Measurements from ENCODE around the gene MOGAT1. TPM values are rescaled to one million over a fixed set of nuclear protein-coding genes. Genes with fewer than 3 reads are reported as not detected.
A peak's percentile ranks its signal among the peaks of the same experiment; 100 is the strongest.

The MOGAT1 gene
- polyA plus RNA-seq (2012; ENCODE audit: insufficient read depth, insufficient read length), result not detected

DNA sequence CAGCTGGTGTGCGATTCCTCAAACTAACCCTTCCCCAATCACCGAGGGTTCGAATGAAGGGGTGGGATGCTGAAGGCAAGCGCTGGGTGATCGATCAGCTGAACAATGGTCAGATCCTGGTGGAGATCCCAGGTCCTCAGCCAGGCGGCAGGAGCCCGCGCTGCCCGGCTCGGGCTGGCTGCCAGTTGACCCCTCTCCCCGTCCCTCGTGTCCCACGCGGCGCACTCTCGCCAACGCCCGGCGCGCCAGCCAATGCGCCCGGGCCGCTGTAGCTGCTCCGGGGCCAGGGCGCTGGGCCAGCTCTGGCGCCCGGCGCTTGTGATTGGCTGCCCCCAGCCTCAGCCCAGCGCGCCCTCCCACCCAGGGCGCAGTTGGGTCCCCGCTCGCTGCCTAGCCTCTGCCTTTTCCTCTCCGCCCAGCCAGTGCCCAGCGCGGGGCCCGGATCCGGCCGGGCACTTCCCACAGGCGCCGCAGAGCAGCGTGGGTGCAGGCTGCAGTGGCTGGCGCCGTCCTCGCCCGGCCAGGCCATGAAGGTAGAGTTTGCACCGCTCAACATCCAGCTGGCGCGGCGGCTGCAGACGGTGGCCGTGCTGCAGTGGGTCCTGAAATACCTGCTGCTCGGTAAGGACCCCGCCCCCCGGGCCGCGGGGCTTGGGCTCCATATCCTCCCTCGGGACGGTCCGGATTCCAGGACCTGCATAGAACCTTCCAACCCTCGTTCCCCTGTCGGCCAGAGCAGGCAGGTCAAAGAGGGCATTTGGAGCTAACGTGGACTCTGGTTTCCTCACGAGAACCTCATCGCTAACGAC lies at the start of gene MOGAT1:
MOGAT1 (plus strand) TSS at position 400 of the 809 bp plus-strand sequence; CDS start at position 528, 128 bp downstream.
- no peak for DNase-seq (ENCODE audit: low read depth, low spot score)
- no peak within 1 kb of the TSS for H3K4me3 ChIP-seq (ENCODE audit: low read length)

DNA sequence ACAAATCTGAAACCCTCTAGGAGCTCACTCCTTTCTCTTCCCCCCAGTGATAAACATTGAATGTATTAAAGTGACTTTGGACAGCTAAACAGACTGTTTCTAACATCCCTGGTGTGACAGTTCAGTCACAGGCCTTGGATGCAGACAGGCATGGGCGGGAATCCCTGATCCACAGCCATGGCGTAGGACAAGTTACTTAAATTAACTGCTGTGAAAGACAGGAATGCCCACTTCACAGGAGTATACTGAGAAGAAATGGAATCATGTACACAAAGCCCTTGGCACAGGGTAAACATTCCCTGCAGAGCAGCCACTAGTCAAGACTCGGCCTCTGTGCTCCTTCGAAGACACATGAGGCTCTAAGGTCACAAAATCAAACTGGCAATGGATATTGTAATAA lies 49.6 kb upstream of the MOGAT1 start:
- H3K4me3 ChIP-seq (ENCODE audit: low read length), result no peak overlapping the region
- DNase-seq (ENCODE audit: low read depth, low spot score), result no peak

GRCh38 chr2:222622910-222623309 lies 48.5 kb upstream of the MOGAT1 start:
- DNase-seq (ENCODE audit: low read depth, low spot score), result no peak
- H3K4me3 ChIP-seq (ENCODE audit: low read length), result no peak overlapping the region

DNA sequence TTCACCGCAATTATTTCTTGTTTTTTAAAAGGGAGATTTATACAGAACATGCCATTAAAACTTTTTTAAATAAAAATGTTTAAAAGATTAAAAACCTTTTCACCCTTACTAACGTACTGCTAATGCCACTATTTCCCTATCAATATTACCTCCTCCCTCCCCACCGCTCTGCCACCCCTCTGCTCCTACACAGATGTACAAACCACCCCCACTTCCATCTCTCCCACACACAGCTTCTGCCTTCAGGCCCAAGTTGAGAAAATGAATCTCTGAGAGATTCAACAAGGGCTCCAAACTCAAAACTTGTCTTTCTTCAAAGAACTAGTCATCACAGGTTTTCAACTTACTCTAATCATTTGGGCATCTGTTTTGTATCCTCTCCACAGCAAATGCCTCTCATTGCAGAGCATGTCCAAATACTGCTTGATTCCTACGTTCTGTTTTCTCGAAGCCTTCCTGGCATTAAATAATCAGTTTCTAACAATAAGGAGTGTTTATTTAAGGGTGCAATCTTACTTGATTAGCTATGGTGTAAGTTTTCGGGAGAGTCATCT lies 47.6 kb upstream of the MOGAT1 start:
- no peak for DNase-seq (ENCODE audit: low read depth, low spot score)
- H3K4me3 ChIP-seq (ENCODE audit: low read length), result no peak overlapping the region

GRCh38 chr2:222627764-222628163 lies 43.7 kb upstream of the MOGAT1 start:
- no peak overlapping the region for H3K4me3 ChIP-seq (ENCODE audit: low read length)

DNA sequence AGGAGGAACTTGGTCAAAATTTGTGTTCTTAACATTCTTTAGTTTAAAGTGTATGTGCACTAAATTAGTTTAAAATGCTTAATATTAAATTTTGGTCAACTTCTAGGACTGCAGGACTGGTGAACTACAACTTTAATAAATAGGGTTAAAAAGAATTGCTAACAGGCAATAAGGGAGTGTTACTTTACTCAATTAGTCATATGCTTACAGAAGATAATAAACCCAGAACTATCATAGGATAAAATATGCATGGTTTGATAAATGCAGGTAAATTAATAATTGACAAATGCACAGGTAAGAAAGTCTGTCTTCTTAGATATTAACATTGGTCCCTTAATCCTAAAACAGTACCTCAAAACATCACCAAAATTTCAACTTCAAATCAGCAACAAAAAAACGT lies 36.2 kb upstream of the MOGAT1 start:
- no peak for DNase-seq (ENCODE audit: low read depth, low spot score)
- no peak overlapping the region for H3K4me3 ChIP-seq (ENCODE audit: low read length)

More at GRCh38 chr2:222627764-222628163, 43.7 kb upstream of the MOGAT1 start:
- no peak for DNase-seq (ENCODE audit: low read depth, low spot score)

- no peak overlapping the region for H3K4me3 ChIP-seq (ENCODE audit: low read length)
- no peak for DNase-seq (ENCODE audit: low read depth, low spot score)
These were observed 34.4 kb upstream of the MOGAT1 start for GRCh38 chr2:222637067-222637466.

- DNase-seq (ENCODE audit: low read depth, low spot score), result no peak
- no peak overlapping the region for H3K4me3 ChIP-seq (ENCODE audit: low read length)
These were observed 30.1 kb upstream of the MOGAT1 start for GRCh38 chr2:222641336-222641735.

DNA sequence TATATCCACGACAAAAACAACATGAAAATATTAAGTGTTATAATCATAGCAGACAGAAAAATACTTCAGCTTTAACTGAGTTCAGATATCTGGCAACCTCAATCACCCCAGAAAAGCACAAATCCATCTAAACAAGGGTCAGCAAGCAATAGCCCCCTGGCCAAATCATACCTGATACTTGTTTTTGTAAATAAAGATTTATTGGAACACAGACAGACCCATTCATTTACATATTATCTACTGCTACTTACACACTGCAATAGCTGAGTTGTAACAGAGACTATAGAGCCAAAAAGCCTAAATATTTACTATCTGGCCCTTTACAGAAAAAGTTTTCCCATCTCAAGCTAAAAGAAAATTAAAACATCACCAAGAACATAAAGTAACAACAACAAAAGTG lies 28.3 kb upstream of the MOGAT1 start:
- no peak for DNase-seq (ENCODE audit: low read depth, low spot score)
- no peak overlapping the region for H3K4me3 ChIP-seq (ENCODE audit: low read length)

DNA sequence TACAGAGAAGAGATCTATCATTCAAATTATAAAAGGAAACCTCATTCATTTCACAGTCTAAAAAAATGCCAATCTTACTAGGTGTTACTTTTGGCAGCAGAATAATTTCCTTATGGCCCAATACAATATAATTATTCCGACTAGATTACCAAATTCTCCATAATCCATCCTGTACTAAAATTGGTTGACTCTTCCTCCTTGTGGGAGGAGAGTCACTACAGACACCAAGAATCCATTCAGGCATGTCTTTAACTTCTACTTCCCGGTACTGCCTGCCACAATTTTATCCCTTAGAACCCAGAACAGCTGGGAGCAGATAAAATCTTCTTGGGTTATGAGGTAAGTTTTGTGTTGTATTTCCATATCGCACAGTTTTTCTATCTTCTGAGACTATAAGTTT lies 25.4 kb upstream of the MOGAT1 start:
- H3K4me3 ChIP-seq (ENCODE audit: low read length), result no peak overlapping the region
- DNase-seq (ENCODE audit: low read depth, low spot score), result no peak

- no peak overlapping the region for H3K4me3 ChIP-seq (ENCODE audit: low read length)
- DNase-seq (ENCODE audit: low read depth, low spot score), result no peak
These were observed 21.7 kb upstream of the MOGAT1 start for GRCh38 chr2:222649801-222650200.

- no peak for DNase-seq (ENCODE audit: low read depth, low spot score)
- H3K4me3 ChIP-seq (ENCODE audit: low read length), result no peak overlapping the region
These were observed 19.6 kb upstream of the MOGAT1 start for GRCh38 chr2:222651718-222652418.

DNA sequence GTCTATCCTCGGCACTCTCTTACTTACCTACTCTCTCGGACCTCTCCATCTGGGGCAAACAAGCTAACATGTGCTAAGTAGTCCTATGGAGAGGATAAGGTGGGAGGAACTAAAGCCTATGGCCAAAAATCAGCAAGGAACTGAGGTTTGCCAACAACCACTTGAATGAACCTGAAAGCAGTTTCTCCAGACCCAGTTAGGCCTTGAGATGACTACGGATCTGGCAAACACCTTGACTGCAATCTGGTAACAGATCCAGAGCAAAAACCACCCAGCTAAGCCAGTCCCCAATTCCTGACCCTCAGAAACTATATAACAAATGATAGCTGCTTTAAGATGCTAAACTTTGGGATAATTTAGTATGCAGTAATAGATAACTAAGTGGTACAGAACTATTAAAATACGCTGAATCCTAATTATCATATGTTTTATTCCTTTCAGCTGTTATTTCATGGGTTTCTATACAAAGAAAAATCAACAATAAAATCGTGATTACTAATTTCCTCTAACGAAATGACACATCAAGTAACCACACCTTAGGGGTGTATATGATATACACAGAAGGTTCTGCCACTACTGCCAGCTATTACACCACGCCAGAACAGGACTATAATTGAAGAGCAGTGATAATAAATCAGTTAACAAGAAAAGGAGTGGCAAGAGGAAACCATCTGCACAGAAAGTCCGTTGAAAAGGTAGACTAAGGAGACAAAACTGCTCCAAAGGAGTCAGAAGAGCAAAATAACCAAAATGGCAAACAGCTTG lies 18.8 kb upstream of the MOGAT1 start:
- no peak for DNase-seq (ENCODE audit: low read depth, low spot score)
- no peak overlapping the region for H3K4me3 ChIP-seq (ENCODE audit: low read length)

DNA sequence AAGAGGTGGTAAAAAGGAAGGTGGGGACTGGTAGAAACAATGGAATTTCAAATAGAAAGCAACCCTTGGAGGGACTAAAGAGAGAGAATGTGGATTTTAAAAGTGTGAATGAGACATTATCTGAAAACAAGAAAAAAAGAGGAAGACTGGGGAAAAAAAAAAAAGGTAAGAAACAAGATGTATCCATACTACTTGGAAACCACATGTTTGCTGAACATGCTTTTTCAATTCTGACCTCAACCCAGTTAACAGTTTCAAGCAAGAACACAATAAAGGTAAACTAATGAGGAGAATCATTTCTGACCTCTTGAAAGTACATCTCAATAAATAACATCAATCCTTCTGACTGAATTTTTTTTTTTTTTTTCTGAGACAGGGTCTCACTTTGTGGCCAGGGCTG lies 18.2 kb upstream of the MOGAT1 start:
- DNase-seq (ENCODE audit: low read depth, low spot score), result no peak
- no peak overlapping the region for H3K4me3 ChIP-seq (ENCODE audit: low read length)

GRCh38 chr2:222655787-222656525 lies 15.5 kb upstream of the MOGAT1 start, which contains the start of gene FARSB:
FARSB (minus strand) TSS chr2:222656092; CDS start chr2:222656073, 19 bp downstream.
- peak; percentile 96 for DNase-seq (ENCODE audit: low read depth, low spot score)
- peak within 1 kb of the TSS; percentile 96 for H3K4me3 ChIP-seq (ENCODE audit: low read length)

GRCh38 chr2:222656526-222657446 lies 14.7 kb upstream of the MOGAT1 start:
- no peak for DNase-seq (ENCODE audit: low read depth, low spot score)
- H3K4me3 ChIP-seq (ENCODE audit: low read length), result peak overlapping the region; percentile 96

DNA sequence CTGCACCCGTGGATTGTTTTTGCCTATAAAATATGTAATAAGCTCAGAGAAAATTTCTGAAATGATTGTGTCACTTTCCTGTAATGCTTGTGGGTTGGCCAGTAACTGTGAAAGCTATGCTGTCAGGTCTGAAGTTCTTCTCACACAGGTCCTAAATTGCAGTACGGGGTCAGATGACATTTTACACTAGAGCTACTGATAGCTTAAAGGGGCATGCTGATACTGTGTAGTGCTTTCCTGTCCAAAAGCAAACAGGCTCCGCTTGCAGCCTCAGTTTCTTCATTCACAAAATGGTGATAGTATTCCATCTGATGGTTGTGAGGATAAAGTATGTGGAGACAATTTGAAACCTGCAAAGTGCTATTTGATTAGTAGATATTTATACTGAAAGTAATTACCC lies 8.0 kb upstream of the MOGAT1 start:
- DNase-seq (ENCODE audit: low read depth, low spot score), result no peak
- no peak overlapping the region for H3K4me3 ChIP-seq (ENCODE audit: low read length)

Measured in Jurkat, Clone E6-1 (cell line).